ENCODE measurements around the gene NTRK1. TPM values are rescaled to one million over a fixed set of nuclear protein-coding genes. Genes with fewer than 3 reads are reported as not detected.

The NTRK1 gene
- total and polyA plus RNA-seq, 2 of the 4 experiments (the other 2 are of a cell fraction) = not detected

DNA sequence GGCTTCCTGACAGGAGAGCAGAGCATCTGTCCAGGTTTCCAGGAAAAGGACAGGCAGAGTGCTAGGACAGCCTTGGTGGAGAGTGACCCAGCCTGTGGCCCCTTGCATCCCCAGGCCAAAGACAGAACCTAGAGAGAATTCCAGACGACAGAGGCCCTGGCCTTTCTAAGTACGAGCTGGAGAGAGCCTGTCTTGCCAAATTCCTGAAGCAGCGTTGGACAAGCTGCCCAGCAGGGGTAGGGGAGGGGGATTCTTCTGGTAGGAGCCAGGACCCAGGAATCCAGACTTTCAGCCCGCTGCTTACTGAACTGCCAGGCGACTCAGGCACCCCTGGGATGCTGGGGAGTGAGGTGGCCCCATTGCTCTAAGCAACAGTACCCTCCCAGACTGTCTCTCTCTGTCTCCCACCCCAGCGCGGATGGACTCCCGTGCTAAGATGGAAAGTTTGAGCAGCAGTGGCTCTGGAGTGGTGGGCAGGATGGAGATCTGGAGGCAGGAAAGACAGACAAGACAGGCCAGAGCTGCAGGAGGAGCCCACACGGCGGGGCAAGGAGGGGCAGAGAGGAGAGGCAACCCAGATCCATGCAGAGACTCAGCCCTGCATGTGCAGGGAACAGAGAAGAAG lies 24.0 kb downstream of the NTRK1 start:
- Histone ChIP-seq H2BK15ac (ENCODE audit: low read depth, low read length) (no peak overlapping the region), H3K56ac (ENCODE audit: extremely low read depth, insufficient read depth, low read length) (no peak overlapping the region), H3K27me3 (ENCODE audit: control insufficient read depth, insufficient read depth, low read length) (peaks cover 89% of the 10 kb centered on the region), H4K8ac (ENCODE audit: low read depth in 2 of 2, low read length in 2 of 2) (no peak overlapping the region), H2BK20ac (ENCODE audit: low read depth, low read length) (no peak overlapping the region), H3K9me1 (ENCODE audit: insufficient read depth, low read length) (no peaks in the 10 kb centered on the region), H3K23ac (ENCODE audit: low read depth, low read length) (no peak overlapping the region), H4K20me1 (ENCODE audit: insufficient read depth, low read length) (no peaks in the 10 kb centered on the region; the same call in 1 of the 2 replicates), H3K9ac (ENCODE audit: low read depth, low read length) (no peak overlapping the region), H3K14ac (replicated peaks; ENCODE audit: low read depth, low read length) (no peak overlapping the region), H3K4me1 (ENCODE audit: control insufficient read depth, insufficient read depth, low read length) (no peaks in the 10 kb centered on the region), H3K4ac (ENCODE audit: low read depth, low read length) (no peak overlapping the region), H2BK120ac (ENCODE audit: low read depth, low read length) (no peak overlapping the region), H3K4me2 (ENCODE audit: low read depth, low read length) (no peak overlapping the region), H4K91ac (ENCODE audit: insufficient read depth, low read depth, low read length) (no peak overlapping the region), H2AK9ac (replicated peaks; ENCODE audit: low read depth, low read length, poor library complexity) (no peak overlapping the region), H3K4me3 (ENCODE audit: insufficient read depth, low read depth, low read length) (no peak overlapping the region), H4K5ac (ENCODE audit: low read depth, low read length) (no peak overlapping the region), H2AK5ac (ENCODE audit: low read depth, low read length) (no peak overlapping the region; the same call in 1 of the 2 replicates), H3K36me3 (ENCODE audit: control insufficient read depth, insufficient read depth, low read length) (no peaks in the 10 kb centered on the region), H2AFZ (replicated peaks; ENCODE audit: low read length, poor library complexity) (no peak overlapping the region), H2BK5ac (ENCODE audit: low read depth, low read length, poor library complexity, severe bottlenecking) (no peak overlapping the region), H3K27ac (ENCODE audit: insufficient read depth, low read length) (no peak overlapping the region), H3K18ac (ENCODE audit: low read depth, low read length) (no peak overlapping the region), H3K79me1 (ENCODE audit: low read depth in 1 of 2, low read length in 2 of 2) (no peaks in the 10 kb centered on the region), H3K9me3 (ENCODE audit: control insufficient read depth, insufficient read depth, low read length) (no peaks in the 10 kb centered on the region)
- dilution Hi-C loops (cut with HindIII; ENCODE audit: low sequenced_read_pairs, unreplicated experiment) (no loop called here), intact Hi-C loops (cut with micrococcal nuclease) (no loop called here), in situ Hi-C loops (cut with MboI; ENCODE audit: low sequenced_read_pairs) (loop anchor here (10.0 kb wide), 1 partner anchor 190 kb away; no protein-coding TSS in a partner anchor)
- ChIA-PET POLR2A (ENCODE audit: unreplicated experiment) (no interaction called here), CTCF (interaction anchor here (1.1 to 1.4 kb wide), 2 partner anchors 35 to 47 kb away, joined by 3 to 4 read pairs; partner anchors contain the start of gene LRRC71)
- no peak for DNase-seq
- WGBS, 2 experiments (ENCODE audit: extremely low coverage in 2 of 2, insufficient read length in 1 of 2) = 10% methylated on average over 2 of the region's 10 CpGs; no CpG with 5 or more reads in 1 of the 2 experiments
- no peak; the same call in 1 of the 2 replicates for ATAC-seq (ENCODE audit: low read depth)
- no peak for TF ChIP-seq RAD21 (IDR thresholded peaks at IDR 0.05; ENCODE audit: low read length)
- TF ChIP-seq BHLHE40 (IDR thresholded peaks at IDR 0.05; ENCODE audit: low read depth, low read length) = no peak
- no peak for TF ChIP-seq MXI1 (IDR thresholded peaks at IDR 0.05; ENCODE audit: borderline replicate concordance, low read depth, low read length)
- TF ChIP-seq SMC3 (IDR thresholded peaks at IDR 0.05; ENCODE audit: low read depth, low read length) = no peak
- TF ChIP-seq CHD1 (IDR thresholded peaks at IDR 0.05; ENCODE audit: low read depth, low read length) = no peak
- TF ChIP-seq, protein P1, sequence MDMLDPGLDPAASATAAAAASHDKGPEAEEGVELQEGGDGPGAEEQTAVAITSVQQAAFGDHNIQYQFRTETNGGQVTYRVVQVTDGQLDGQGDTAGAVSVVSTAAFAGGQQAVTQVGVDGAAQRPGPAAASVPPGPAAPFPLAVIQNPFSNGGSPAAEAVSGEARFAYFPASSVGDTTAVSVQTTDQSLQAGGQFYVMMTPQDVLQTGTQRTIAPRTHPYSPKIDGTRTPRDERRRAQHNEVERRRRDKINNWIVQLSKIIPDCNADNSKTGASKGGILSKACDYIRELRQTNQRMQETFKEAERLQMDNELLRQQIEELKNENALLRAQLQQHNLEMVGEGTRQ (IDR thresholded peaks at IDR 0.05; ENCODE audit: low read depth, low read length) = no peak
- TF ChIP-seq FOS (IDR thresholded peaks at IDR 0.05; ENCODE audit: low read depth, low read length) = no peak
- TF ChIP-seq CEBPB (IDR thresholded peaks at IDR 0.05; ENCODE audit: low read depth, low read length) = no peak
- TF ChIP-seq NFE2L2 (IDR thresholded peaks at IDR 0.05; ENCODE audit: low read depth, low read length) = no peak
- TF ChIP-seq, protein P2, sequence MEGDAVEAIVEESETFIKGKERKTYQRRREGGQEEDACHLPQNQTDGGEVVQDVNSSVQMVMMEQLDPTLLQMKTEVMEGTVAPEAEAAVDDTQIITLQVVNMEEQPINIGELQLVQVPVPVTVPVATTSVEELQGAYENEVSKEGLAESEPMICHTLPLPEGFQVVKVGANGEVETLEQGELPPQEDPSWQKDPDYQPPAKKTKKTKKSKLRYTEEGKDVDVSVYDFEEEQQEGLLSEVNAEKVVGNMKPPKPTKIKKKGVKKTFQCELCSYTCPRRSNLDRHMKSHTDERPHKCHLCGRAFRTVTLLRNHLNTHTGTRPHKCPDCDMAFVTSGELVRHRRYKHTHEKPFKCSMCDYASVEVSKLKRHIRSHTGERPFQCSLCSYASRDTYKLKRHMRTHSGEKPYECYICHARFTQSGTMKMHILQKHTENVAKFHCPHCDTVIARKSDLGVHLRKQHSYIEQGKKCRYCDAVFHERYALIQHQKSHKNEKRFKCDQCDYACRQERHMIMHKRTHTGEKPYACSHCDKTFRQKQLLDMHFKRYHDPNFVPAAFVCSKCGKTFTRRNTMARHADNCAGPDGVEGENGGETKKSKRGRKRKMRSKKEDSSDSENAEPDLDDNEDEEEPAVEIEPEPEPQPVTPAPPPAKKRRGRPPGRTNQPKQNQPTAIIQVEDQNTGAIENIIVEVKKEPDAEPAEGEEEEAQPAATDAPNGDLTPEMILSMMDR (conservative IDR thresholded peaks at IDR 0.05; ENCODE audit: low read depth, low read length) = no peak
- TF ChIP-seq POLR2A (IDR thresholded peaks at IDR 0.05; ENCODE audit: low read depth, low read length) = no peak
- TF ChIP-seq RFX5 (IDR thresholded peaks at IDR 0.05; ENCODE audit: low read depth, low read length) = no peak
- TF ChIP-seq RCOR1 (IDR thresholded peaks at IDR 0.05; ENCODE audit: insufficient replicate concordance, low read length) = no peak
- no peak for TF ChIP-seq MAZ (IDR thresholded peaks at IDR 0.05; ENCODE audit: borderline replicate concordance, low read depth, low read length)
- no peak for TF ChIP-seq MAFK (IDR thresholded peaks at IDR 0.05; ENCODE audit: low read depth, low read length)
- TF ChIP-seq, protein P3, sequence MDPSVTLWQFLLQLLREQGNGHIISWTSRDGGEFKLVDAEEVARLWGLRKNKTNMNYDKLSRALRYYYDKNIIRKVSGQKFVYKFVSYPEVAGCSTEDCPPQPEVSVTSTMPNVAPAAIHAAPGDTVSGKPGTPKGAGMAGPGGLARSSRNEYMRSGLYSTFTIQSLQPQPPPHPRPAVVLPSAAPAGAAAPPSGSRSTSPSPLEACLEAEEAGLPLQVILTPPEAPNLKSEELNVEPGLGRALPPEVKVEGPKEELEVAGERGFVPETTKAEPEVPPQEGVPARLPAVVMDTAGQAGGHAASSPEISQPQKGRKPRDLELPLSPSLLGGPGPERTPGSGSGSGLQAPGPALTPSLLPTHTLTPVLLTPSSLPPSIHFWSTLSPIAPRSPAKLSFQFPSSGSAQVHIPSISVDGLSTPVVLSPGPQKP (IDR thresholded peaks at IDR 0.05; ENCODE audit: borderline replicate concordance, low read depth, low read length) = no peak
- no TSS peak for BruUV-seq (replicated peaks)
